ENCODE results near the gene GALNTL6. TPM values are rescaled to one million over a fixed set of nuclear protein-coding genes. Genes with fewer than 3 reads are reported as not detected.
"Not testable (repeated sequence)": the region's sequence is repeated elsewhere in the genome, so short reads cannot be mapped to it uniquely, and the experiment has no call there.

Gene GALNTL6
- total RNA-seq, 1 experiment from 2014 or later = not detected

DNA sequence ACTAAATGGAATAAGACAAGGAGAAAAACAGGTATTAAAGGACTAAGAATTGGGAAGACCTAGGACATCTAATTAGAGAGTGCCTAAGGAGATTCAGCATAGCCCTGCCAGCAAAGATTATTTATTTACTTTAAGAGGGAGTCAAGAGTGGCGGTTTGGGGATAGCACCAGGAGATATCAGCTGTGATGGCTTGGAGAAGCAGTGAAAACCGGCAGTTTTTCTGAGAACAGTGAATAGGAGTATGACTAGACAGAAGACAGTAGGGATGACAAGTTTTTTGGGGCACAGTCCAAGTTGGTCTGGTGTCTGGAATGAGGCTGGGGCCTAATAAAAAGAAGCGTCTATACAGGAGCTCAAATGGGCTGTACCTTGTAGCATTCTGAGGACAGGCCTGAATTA, 1143.1 kb downstream of the GALNTL6 start:
- BruUV-seq (replicated peaks); H3K36me3 ChIP-seq (ENCODE audit: control insufficient read depth in 1 of 2, insufficient read depth in 2 of 2, low read length in 2 of 2); H3K9ac ChIP-seq (ENCODE audit: low read length); H3K9me3 ChIP-seq (ENCODE audit: control insufficient read depth in 1 of 2, insufficient read depth in 1 of 2, low read depth in 1 of 2, low read length in 2 of 2); H3K4me2 ChIP-seq (ENCODE audit: low read length); H4K20me1 ChIP-seq (ENCODE audit: insufficient read depth); H3K4me1 ChIP-seq (ENCODE audit: control insufficient read depth in 1 of 2, insufficient read depth in 2 of 2, low read length in 2 of 2); DNase-seq (ENCODE audit: low read depth, low spot score); H3K4me3 ChIP-seq (replicated peaks in 1 of 2; ENCODE audit: low read depth in 1 of 2, low read length in 2 of 2); H3K79me2 ChIP-seq (ENCODE audit: insufficient read depth, low read length); H3K27me3 ChIP-seq (ENCODE audit: insufficient read depth, low read length); ATAC-seq; RAD21 ChIA-PET (ENCODE audit: low non-redundant PET in 1 of 2, low total read pairs in 2 of 2, uncharacterized antibody in 2 of 2, unreplicated experiment in 2 of 2); intact Hi-C loops (cut with micrococcal nuclease); H2AFZ ChIP-seq (ENCODE audit: low read depth, low read length, poor library complexity, severe bottlenecking); H3K9me2 ChIP-seq (ENCODE audit: insufficient read depth); H3K27ac ChIP-seq (ENCODE audit: low read depth, low read length); CTCF ChIA-PET; POLR2A ChIA-PET: not testable (repeated sequence)

DNA sequence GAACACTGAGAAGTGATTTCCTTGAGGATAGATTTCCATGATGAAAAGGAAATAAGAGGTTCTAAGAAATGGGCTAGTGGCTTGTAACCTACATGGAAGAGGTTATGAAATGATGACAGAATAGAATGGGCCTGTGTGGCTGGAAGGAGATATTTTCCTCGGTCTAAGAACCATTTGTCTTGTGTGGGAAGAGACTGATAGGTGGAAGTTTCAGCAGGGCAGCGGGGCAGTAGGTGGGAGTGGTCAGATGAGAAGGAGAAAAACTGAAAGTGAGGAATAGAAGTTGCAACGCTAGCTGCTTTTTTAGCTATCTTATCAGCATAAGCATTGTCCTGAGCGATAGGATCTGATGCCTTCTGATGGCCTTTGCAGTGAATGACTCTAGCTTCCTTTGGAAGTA, 1144.0 kb downstream of the GALNTL6 start:
- Histone ChIP-seq H3K9me2 (ENCODE audit: insufficient read depth) (no peaks in the 10 kb centered on the region), H2AFZ (ENCODE audit: low read depth, low read length, poor library complexity, severe bottlenecking) (no peak overlapping the region), H3K4me1 (ENCODE audit: control insufficient read depth in 1 of 2, insufficient read depth in 2 of 2, low read length in 2 of 2) (no peaks in the 10 kb centered on the region), H3K27ac (ENCODE audit: low read depth, low read length) (no peak overlapping the region), H3K9me3 (ENCODE audit: control insufficient read depth in 1 of 2, insufficient read depth in 1 of 2, low read depth in 1 of 2, low read length in 2 of 2) (no peaks in the 10 kb centered on the region), H3K4me2 (ENCODE audit: low read length) (no peak overlapping the region), H4K20me1 (ENCODE audit: insufficient read depth) (no peaks in the 10 kb centered on the region), H3K36me3 (ENCODE audit: control insufficient read depth in 1 of 2, insufficient read depth in 2 of 2, low read length in 2 of 2) (no peaks in the 10 kb centered on the region), H3K27me3 (ENCODE audit: insufficient read depth, low read length) (no peaks in the 10 kb centered on the region), H3K79me2 (ENCODE audit: insufficient read depth, low read length) (no peaks in the 10 kb centered on the region), H3K9ac (ENCODE audit: low read length) (no peak overlapping the region), H3K4me3 (replicated peaks in 1 of 2; ENCODE audit: low read depth in 1 of 2, low read length in 2 of 2) (no peak overlapping the region)
- POLR2A ChIA-PET = no interaction called here
- RAD21 ChIA-PET (ENCODE audit: low non-redundant PET in 1 of 2, low total read pairs in 2 of 2, uncharacterized antibody in 2 of 2, unreplicated experiment in 2 of 2) = no interaction called here
- TF ChIP-seq, protein P1, sequence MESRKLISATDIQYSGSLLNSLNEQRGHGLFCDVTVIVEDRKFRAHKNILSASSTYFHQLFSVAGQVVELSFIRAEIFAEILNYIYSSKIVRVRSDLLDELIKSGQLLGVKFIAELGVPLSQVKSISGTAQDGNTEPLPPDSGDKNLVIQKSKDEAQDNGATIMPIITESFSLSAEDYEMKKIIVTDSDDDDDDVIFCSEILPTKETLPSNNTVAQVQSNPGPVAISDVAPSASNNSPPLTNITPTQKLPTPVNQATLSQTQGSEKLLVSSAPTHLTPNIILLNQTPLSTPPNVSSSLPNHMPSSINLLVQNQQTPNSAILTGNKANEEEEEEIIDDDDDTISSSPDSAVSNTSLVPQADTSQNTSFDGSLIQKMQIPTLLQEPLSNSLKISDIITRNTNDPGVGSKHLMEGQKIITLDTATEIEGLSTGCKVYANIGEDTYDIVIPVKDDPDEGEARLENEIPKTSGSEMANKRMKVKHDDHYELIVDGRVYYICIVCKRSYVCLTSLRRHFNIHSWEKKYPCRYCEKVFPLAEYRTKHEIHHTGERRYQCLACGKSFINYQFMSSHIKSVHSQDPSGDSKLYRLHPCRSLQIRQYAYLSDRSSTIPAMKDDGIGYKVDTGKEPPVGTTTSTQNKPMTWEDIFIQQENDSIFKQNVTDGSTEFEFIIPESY (IDR thresholded peaks at IDR 0.05; ENCODE audit: extremely low read depth, insufficient replicate concordance, low read length) = no peak
- TF ChIP-seq YY1 (IDR thresholded peaks at IDR 0.05; ENCODE audit: extremely low read depth, insufficient replicate concordance, low read depth, low read length) = no peak
- no TSS peak for BruUV-seq (replicated peaks)
- ATAC-seq = no peak
- CTCF ChIA-PET = no interaction called here
- intact Hi-C loops (cut with micrococcal nuclease) = no loop called here
- no peak for DNase-seq (ENCODE audit: low read depth, low spot score)
